ENCODE results near the gene CAMK2A. TPM values are rescaled to one million over a fixed set of nuclear protein-coding genes. Genes with fewer than 3 reads are reported as not detected.

Gene CAMK2A
- total RNA-seq, 4 donors from 2014 or later = 0.32 to 0.82 TPM; not detected in 2

DNA sequence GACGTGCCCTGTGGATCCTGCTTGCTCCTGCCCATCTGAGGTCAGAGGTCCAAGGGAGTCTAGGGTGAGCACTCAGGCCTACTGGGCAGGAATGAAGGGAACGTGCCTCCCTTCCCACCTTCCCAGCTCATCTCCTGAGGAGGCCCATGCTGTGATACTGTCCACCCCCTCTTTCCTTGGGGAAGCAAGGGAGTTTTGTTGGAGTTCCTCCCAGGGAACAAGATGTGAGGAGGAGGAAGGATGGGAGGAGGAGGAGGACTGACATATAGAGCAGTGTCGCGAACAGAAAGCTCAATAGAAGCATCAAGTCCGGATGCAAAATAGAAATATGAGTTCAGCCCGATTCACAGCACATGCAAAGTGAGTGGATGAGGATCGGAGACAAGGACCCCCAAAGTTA, 58.7 kb downstream of the CAMK2A start:
- no peak overlapping the region for H3K4me3 ChIP-seq
- no peaks in the 10 kb centered on the region for H3K4me1 ChIP-seq
- H3K27ac ChIP-seq = no peak overlapping the region
- H3K36me3 ChIP-seq = no peaks in the 10 kb centered on the region
- in situ Hi-C loops (cut with MboI; ENCODE audit: low pct_ligation_motif_present in 1 of 4, low pct_unique_long_range_greater_than_20kb in 1 of 4, low sequenced_read_pairs in 3 of 4) = no loop called here
- no peaks in the 10 kb centered on the region for H3K27me3 ChIP-seq
- TF ChIP-seq POLR2AphosphoS5 (IDR thresholded peaks at IDR 0.05) (no peak), EP300 (IDR thresholded peaks at IDR 0.05; ENCODE audit: low read depth) (no peak), POLR2A (IDR thresholded peaks at IDR 0.05) (no peak)
- TF ChIP-seq, protein P1, sequence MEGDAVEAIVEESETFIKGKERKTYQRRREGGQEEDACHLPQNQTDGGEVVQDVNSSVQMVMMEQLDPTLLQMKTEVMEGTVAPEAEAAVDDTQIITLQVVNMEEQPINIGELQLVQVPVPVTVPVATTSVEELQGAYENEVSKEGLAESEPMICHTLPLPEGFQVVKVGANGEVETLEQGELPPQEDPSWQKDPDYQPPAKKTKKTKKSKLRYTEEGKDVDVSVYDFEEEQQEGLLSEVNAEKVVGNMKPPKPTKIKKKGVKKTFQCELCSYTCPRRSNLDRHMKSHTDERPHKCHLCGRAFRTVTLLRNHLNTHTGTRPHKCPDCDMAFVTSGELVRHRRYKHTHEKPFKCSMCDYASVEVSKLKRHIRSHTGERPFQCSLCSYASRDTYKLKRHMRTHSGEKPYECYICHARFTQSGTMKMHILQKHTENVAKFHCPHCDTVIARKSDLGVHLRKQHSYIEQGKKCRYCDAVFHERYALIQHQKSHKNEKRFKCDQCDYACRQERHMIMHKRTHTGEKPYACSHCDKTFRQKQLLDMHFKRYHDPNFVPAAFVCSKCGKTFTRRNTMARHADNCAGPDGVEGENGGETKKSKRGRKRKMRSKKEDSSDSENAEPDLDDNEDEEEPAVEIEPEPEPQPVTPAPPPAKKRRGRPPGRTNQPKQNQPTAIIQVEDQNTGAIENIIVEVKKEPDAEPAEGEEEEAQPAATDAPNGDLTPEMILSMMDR (IDR thresholded peaks at IDR 0.05) = no peak
- 89% methylated on average over 7 of the region's 7 CpGs; no CpG with 5 or more reads in 1 of the 2 donors for WGBS, 2 donors (ENCODE audit: low coverage in 1 of 2)
- no peaks in the 10 kb centered on the region for H3K9me3 ChIP-seq
- no peak for DNase-seq
- intact Hi-C loops (cut with DNase I; ENCODE audit: low total_unique reads) = no loop called here

- H3K9me3 ChIP-seq = no peaks in the 10 kb centered on the region
- TF ChIP-seq POLR2A (IDR thresholded peaks at IDR 0.05) = no peak
- no peak for TF ChIP-seq EP300 (IDR thresholded peaks at IDR 0.05; ENCODE audit: low read depth)
- TF ChIP-seq, protein P1 (IDR thresholded peaks at IDR 0.05) = no peak
- TF ChIP-seq POLR2AphosphoS5 (IDR thresholded peaks at IDR 0.05) = no peak
- no peaks in the 10 kb centered on the region for H3K27me3 ChIP-seq
- H3K27ac ChIP-seq = no peak overlapping the region
- H3K4me3 ChIP-seq = no peak overlapping the region
- H3K36me3 ChIP-seq = no peaks in the 10 kb centered on the region
- no peak for DNase-seq
- intact Hi-C loops (cut with DNase I; ENCODE audit: low total_unique reads) (no loop called here), in situ Hi-C loops (cut with MboI; ENCODE audit: low pct_ligation_motif_present in 1 of 4, low pct_unique_long_range_greater_than_20kb in 1 of 4, low sequenced_read_pairs in 3 of 4) (no loop called here)
- no peaks in the 10 kb centered on the region for H3K4me1 ChIP-seq
- WGBS, 2 donors (ENCODE audit: low coverage in 1 of 2) = 88% methylated on average over 3 of the region's 3 CpGs; no CpG with 5 or more reads in 1 of the 2 donors
Measured at GRCh38 chr5:150229571-150229970, 60.0 kb downstream of the CAMK2A start.

DNA sequence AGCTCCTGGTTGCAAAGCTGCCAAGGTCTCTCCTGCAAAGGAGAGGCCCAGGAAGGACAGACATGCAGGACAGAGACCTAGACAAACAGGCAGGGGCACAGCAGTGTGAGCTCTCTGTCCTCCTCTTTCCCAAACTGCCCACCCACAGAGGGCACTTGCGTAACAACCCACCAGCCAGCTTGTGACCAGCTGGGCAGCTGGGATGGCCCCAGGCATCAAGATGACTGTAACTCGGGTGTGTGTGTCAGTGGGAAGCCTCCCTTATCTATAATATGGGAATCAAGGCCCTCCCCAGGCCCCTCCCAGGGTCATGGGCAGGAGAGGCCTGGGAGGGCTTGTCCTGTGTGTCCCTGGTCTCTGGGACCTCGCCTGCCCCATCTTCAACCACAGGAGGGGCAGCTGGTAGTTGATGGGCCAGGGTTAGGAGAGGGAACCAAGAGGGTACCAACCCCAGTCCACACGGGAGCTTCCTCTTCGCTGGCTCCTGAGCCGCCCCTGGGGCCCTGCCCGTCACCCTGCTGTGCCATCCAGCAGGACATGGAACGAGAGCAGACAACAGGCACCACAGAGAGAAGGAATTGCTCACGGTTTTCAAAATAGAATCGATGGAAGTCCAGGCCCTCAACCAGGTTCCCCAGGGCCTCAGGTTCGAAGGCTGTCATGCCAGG, 61.8 kb downstream of the CAMK2A start:
- H3K4me3 ChIP-seq = no peak overlapping the region
- TF ChIP-seq EP300 (IDR thresholded peaks at IDR 0.05; ENCODE audit: low read depth) = no peak
- TF ChIP-seq, protein P1 (IDR thresholded peaks at IDR 0.05) = no peak
- no peak for TF ChIP-seq POLR2AphosphoS5 (IDR thresholded peaks at IDR 0.05)
- TF ChIP-seq POLR2A (IDR thresholded peaks at IDR 0.05) = no peak
- H3K4me1 ChIP-seq = no peaks in the 10 kb centered on the region
- no peak overlapping the region for H3K27ac ChIP-seq
- no peak for DNase-seq
- intact Hi-C loops (cut with DNase I; ENCODE audit: low total_unique reads) (no loop called here), in situ Hi-C loops (cut with MboI; ENCODE audit: low pct_ligation_motif_present in 1 of 4, low pct_unique_long_range_greater_than_20kb in 1 of 4, low sequenced_read_pairs in 3 of 4) (no loop called here)
- H3K27me3 ChIP-seq = no peaks in the 10 kb centered on the region
- no peaks in the 10 kb centered on the region for H3K9me3 ChIP-seq
- 86% methylated on average over 10 of the region's 11 CpGs; no CpG with 5 or more reads in 1 of the 2 donors for WGBS, 2 donors (ENCODE audit: low coverage in 1 of 2)
- no peaks in the 10 kb centered on the region for H3K36me3 ChIP-seq

DNA sequence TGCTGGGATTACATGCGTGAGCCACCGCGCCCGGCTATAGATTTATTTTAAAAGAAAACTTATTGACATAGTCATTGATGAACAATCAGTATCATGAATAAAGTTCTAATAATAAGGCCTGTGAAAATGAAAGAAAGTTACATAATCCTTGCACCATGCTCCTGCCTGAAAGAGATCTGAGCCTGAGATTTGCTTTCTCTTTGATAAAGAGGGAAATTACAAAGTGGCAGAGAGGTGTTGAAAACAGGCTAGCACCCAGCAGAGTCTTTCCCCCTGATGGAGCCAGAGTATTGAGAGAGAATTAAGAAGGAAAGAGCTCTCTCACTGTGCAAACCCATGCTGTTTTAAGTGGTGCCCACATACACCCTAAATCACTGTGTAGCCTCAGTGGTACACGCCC, 62.5 kb downstream of the CAMK2A start:
- Histone ChIP-seq H3K27ac (no peak overlapping the region), H3K27me3 (no peaks in the 10 kb centered on the region), H3K9me3 (no peaks in the 10 kb centered on the region), H3K36me3 (no peaks in the 10 kb centered on the region), H3K4me3 (no peak overlapping the region), H3K4me1 (no peaks in the 10 kb centered on the region)
- intact Hi-C loops (cut with DNase I; ENCODE audit: low total_unique reads) (no loop called here), in situ Hi-C loops (cut with MboI; ENCODE audit: low pct_ligation_motif_present in 1 of 4, low pct_unique_long_range_greater_than_20kb in 1 of 4, low sequenced_read_pairs in 3 of 4) (no loop called here)
- WGBS, 2 donors (ENCODE audit: low coverage in 1 of 2) = 60 to 94% methylated on average over 1 to 5 of the region's 5 CpGs
- no peak for DNase-seq
- TF ChIP-seq EP300 (IDR thresholded peaks at IDR 0.05; ENCODE audit: low read depth) (no peak), POLR2AphosphoS5 (IDR thresholded peaks at IDR 0.05) (no peak), POLR2A (IDR thresholded peaks at IDR 0.05) (no peak)
- TF ChIP-seq, protein P1 (IDR thresholded peaks at IDR 0.05) = no peak

Measured in transverse colon (tissue), 4 donors.